IPS-11a (cell line): Measurements from ENCODE around the gene VTI1B.
"Not testable (repeated sequence)": the region's sequence is repeated elsewhere in the genome, so short reads cannot be mapped to it uniquely, and the experiment has no call there.

Experiments
- H3K4me3 ChIP-seq: one replicate; pipeline ENCODE4 v1.5.1; 2013; ENCODE audit warnings: low read depth, low read length, control low read depth

Gene VTI1B

GRCh38 chr14:67674480-67675218 is at the start of gene VTI1B:
Gene VTI1B (minus strand): TSS chr14:67674632. CDS start chr14:67674489, 143 bp downstream.
- peak within 1 kb of the TSS; percentile 82 for H3K4me3 ChIP-seq

- H3K4me3 ChIP-seq: no peak overlapping the region
Measured at GRCh38 chr14:67722293-67722692, 47.9 kb upstream of the VTI1B start.

- no peak overlapping the region for H3K4me3 ChIP-seq
Measured at GRCh38 chr14:67721875-67722274, 47.4 kb upstream of the VTI1B start.

GRCh38 chr14:67719866-67720265 is 45.4 kb upstream of the VTI1B start:
- no peak overlapping the region for H3K4me3 ChIP-seq

GRCh38 chr14:67719385-67719784 is 45.0 kb upstream of the VTI1B start:
- not testable (repeated sequence) for H3K4me3 ChIP-seq

- H3K4me3 ChIP-seq: no peak overlapping the region
Measured at GRCh38 chr14:67718265-67718664, 43.8 kb upstream of the VTI1B start.

- H3K4me3 ChIP-seq: no peak overlapping the region
Measured at GRCh38 chr14:67717048-67717447, 42.6 kb upstream of the VTI1B start.

- no peak overlapping the region for H3K4me3 ChIP-seq
Measured at GRCh38 chr14:67710209-67710608, 35.8 kb upstream of the VTI1B start.

- H3K4me3 ChIP-seq: not testable (repeated sequence)
Measured at GRCh38 chr14:67709796-67710195, 35.4 kb upstream of the VTI1B start.

- not testable (repeated sequence) for H3K4me3 ChIP-seq
Measured at GRCh38 chr14:67709346-67709745, 34.9 kb upstream of the VTI1B start.

- no peak overlapping the region for H3K4me3 ChIP-seq
Measured at GRCh38 chr14:67705211-67705610, 30.8 kb upstream of the VTI1B start.

- H3K4me3 ChIP-seq: no peak overlapping the region
Measured at GRCh38 chr14:67704484-67705089, 30.2 kb upstream of the VTI1B start.

- no peak overlapping the region for H3K4me3 ChIP-seq
Measured at GRCh38 chr14:67703997-67704396, 29.6 kb upstream of the VTI1B start.

GRCh38 chr14:67701492-67701891 is 27.1 kb upstream of the VTI1B start, which contains the start of gene RDH12:
Gene RDH12 (plus strand): TSS chr14:67701886. CDS start chr14:67722643, 20,757 bp downstream.
- H3K4me3 ChIP-seq: not testable (repeated sequence)

GRCh38 chr14:67698179-67698578 is 23.7 kb upstream of the VTI1B start:
- H3K4me3 ChIP-seq: no peak overlapping the region

- no peak overlapping the region for H3K4me3 ChIP-seq
Measured at GRCh38 chr14:67697006-67697405, 22.6 kb upstream of the VTI1B start.

GRCh38 chr14:67695394-67695949 is 21.0 kb upstream of the VTI1B start, which contains the start of gene RDH11:
Gene RDH11 (minus strand): TSS chr14:67695764. CDS start chr14:67695703, 61 bp downstream.
- H3K4me3 ChIP-seq: peak within 1 kb of the TSS; percentile 98

GRCh38 chr14:67694791-67695393 is 20.5 kb upstream of the VTI1B start:
- peak overlapping the region; percentile 98 for H3K4me3 ChIP-seq

GRCh38 chr14:67690011-67690410 is 15.6 kb upstream of the VTI1B start:
- no peak overlapping the region for H3K4me3 ChIP-seq

- H3K4me3 ChIP-seq: no peak overlapping the region
Measured at GRCh38 chr14:67683842-67684241, 9.4 kb upstream of the VTI1B start.

GRCh38 chr14:67680941-67681340 is 6.5 kb upstream of the VTI1B start:
- H3K4me3 ChIP-seq: no peak overlapping the region
